GM10266 (cell line): ENCODE measurements around the gene NME7.

Experiments used
- DNase-seq: peaks from one replicate; pipeline ENCODE4 v3.0.0; 2012; ENCODE audit errors: extremely low spot score
- CTCF ChIP-seq: IDR thresholded peaks from 2 replicates; pipeline ENCODE4 v1.5.1; 2012; ENCODE audit warnings: mild to moderate bottlenecking, low read depth; ENCODE audit not compliant: control insufficient read depth, insufficient read depth; ENCODE audit errors: missing control alignments

NME7 gene

GRCh38 chr1:169090308-169090899 lies 277.2 kb downstream of the NME7 start:
- no peak for TF ChIP-seq CTCF
- DNase-seq = no peak

- no peak for DNase-seq
- no peak for TF ChIP-seq CTCF
Measured at GRCh38 chr1:169089776-169090175, 277.8 kb downstream of the NME7 start.

- no peak for TF ChIP-seq CTCF
- no peak for DNase-seq
Measured at GRCh38 chr1:169087876-169088275, 279.7 kb downstream of the NME7 start.

- no peak for TF ChIP-seq CTCF
- no peak for DNase-seq
Measured at GRCh38 chr1:169086603-169087455, 280.8 kb downstream of the NME7 start.

- DNase-seq = no peak
- TF ChIP-seq CTCF = no peak
Measured at GRCh38 chr1:169085911-169086310, 281.7 kb downstream of the NME7 start.
